GM12872 (cell line): ENCODE measurements around the gene CDR2L.

Experiments used
- TF ChIP-seq, protein P1 (sequence below): IDR thresholded peaks from 3 replicates; pipeline ENCODE4 v1.5.1; 2011; ENCODE audit warnings: low read depth, mild to moderate bottlenecking, low read length, moderate library complexity; ENCODE audit not compliant: insufficient read depth

CDR2L gene

DNA sequence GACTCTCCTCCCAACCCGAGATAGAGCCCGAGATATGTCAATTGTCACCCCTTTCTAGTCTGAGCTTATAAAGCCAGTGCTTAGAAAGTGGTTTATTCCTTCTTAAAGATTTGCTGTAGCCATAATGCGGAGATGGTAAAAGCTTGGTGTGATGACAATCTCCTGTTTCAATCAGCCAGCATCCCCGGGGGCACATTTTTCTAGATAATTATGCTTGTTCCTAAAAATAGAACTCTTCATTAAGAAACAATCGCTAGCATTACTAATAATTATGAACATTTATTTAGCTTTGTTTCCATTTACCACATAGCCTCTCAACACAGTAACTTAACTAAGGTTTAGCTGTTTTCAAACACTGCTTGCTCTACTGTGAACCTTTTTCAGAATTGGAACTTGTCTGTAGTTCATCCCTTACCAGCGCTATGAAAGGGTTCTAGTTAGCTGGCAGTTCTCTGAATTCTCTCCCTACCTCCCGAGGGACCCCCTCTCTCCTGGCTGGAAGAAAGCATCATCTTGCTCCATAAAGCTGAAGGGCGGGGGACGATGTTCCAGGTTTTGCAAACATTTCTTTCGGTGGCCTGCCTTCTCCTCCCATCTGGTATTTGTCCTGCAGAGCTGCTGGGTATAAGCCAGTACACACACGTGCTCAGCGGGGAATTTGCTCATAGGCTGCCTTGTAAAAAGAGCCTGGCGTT is 24.1 kb downstream of the CDR2L start:
- TF ChIP-seq, protein P1, sequence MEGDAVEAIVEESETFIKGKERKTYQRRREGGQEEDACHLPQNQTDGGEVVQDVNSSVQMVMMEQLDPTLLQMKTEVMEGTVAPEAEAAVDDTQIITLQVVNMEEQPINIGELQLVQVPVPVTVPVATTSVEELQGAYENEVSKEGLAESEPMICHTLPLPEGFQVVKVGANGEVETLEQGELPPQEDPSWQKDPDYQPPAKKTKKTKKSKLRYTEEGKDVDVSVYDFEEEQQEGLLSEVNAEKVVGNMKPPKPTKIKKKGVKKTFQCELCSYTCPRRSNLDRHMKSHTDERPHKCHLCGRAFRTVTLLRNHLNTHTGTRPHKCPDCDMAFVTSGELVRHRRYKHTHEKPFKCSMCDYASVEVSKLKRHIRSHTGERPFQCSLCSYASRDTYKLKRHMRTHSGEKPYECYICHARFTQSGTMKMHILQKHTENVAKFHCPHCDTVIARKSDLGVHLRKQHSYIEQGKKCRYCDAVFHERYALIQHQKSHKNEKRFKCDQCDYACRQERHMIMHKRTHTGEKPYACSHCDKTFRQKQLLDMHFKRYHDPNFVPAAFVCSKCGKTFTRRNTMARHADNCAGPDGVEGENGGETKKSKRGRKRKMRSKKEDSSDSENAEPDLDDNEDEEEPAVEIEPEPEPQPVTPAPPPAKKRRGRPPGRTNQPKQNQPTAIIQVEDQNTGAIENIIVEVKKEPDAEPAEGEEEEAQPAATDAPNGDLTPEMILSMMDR, result no peak

DNA sequence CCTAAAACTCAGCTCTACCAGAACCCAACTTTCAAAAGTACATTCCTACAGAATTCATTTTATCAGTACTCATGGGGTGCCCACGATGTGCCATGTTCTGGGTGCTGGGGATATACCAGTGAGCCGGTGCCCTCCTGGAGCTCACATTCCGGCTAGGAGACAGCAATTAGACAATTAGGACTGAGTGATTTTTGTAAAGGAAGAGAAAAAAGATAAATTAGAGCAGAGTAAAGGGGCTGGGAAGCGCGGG is 24.6 kb downstream of the CDR2L start:
- TF ChIP-seq, protein P1, result no peak

DNA sequence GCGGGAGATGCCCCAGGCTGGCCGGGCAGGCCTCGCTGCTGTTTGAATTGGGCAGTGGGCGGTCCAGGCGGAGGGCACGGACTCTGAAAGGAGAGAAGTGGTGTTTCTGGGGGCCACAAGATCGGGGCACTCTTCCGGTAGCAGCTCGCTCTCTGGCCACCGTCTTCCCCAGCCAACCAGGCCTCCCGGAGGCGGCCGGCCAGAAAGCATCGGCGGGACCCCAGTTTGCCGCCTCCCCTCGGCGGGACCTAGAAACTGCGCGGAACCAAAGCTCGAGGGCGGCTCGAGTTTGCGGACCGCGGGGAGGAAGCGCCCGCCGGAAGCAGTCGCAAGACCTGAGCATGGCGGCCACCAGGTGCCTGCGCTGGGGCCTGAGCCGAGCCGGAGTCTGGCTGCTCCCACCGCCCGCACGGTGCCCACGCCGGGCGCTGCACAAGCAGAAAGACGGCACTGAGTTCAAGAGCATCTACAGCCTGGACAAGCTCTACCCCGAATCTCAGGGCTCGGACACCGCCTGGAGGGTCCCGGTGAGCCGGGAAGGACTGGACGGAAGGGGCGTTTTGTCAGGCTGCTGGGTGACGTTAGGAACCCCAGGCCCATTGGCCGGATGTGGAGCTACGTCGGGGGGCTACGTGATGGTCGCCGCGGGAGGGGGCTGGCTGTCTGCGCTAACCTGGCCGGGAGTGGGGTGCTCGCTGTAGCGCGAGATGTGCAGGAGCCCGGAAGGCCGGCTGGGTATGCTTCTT is 25.1 kb downstream of the CDR2L start, which contains the start of gene MRPL58:
Gene MRPL58 (plus strand): TSS at position 325 of the 746 bp plus-strand sequence. CDS start 17 bp downstream, at position 342.
- TF ChIP-seq, protein P1, result peak; percentile 34; the same call in 1 of the 3 replicates

DNA sequence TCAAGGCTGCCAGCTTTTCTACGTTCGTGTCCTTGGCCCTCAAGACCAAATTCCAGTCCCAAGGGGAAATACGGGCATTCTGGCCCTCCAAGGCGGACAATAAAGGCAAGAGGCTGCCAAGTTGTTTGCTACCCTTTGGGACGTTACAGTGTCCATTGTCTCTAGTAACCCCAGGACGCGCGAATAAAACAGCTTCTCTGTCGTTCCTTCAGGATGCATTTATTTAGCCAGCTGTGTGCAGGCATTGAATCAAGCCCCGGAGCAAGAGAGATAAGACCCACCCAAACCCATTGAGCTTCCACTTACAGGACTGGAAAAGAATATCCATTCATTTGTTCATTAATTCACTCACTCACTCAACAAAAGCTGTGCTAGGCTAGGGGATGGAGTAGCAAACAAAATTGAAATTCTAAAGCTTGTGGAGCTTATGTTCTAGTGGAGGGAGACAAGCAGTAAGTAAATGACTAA is 25.7 kb downstream of the CDR2L start:
- TF ChIP-seq, protein P1, result no peak

DNA sequence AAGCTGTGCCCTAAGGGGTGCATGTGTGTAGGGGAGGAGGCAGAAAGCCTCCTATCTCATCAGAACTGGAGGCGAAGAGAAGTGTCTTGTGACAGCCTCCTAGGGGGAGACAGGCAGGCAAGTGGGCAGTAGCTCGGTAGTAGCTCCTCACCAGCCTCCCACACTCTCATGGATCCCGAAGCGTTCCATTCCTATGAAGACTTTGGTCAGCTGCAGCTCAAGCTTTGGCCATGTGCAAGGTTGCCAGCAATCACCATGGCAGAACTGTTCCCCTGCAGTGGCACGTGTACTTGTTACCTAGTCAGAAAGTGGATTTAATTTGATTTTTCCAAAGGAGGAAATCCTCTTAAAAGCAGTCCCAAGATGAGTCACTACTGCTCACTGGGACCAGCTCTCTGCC is 31.7 kb downstream of the CDR2L start:
- TF ChIP-seq, protein P1, result no peak

DNA sequence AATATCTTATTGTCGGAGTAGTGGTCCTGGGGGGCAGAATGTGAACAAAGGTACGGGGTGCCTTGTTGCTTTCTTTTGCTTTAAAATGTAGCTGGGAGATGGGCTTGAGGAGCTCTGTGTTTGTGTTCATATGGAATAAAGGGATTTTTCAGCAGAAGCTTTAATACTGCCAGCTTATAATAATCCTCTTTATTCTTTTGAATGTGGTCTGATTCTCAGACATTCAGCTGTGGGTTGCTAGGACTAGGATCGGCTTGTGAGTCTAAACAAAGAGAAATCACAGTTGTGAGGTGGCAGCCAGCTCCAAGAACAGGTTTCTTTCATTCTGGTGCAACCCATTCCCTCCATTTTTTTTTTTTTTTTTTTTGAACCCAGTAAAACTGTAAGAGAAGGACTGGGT is 32.3 kb downstream of the CDR2L start:
- TF ChIP-seq, protein P1, result no peak

DNA sequence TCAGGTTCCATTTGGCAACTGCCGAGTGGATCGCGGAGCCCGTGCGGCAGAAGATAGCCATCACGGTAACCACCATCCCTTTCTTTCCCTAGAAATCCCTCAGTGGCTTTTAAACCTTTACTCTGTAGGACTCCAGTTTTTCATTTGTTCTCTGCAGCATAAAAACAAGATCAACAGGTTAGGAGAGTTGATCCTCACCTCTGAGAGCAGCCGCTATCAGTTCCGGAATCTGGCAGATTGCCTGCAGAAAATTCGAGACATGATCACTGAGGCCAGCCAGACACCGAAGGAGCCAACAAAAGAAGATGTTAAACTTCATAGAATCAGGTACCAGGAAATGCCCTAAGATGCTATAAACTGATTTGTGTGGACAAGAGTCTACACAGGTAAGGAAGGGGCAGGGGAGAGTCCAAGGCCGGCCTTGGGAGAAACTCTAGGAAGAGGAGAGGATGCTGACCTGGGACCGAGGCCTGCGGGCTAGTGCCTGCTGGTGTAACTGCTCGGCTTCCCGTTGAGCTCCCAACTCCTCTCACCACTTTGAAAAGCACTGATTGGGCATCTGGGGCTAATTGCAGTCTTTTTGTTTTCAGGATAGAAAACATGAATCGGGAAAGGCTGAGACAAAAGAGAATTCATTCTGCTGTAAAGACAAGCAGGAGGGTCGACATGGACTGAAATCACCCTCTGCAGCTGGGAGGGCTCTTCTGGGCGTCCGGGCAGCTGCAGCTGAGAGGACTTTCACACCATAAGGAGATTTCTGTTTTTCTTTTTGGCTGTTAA is 33.1 kb downstream of the CDR2L start:
- TF ChIP-seq, protein P1, result no peak
